NOMO-1 (cell line): ENCODE measurements around the gene ADNP.

Source experiments
- DNase-seq, 2 experiments: peaks; one replicate each; lab custom pipeline; 2025; ENCODE audit not compliant: unreplicated experiment in 2 of 2; lab: John Stamatoyannopoulos, UW

Gene ADNP

GRCh38 chr20:50874111-50874757 is 57.0 kb downstream of the ADNP start:
- DNase-seq = no peak

- no peak for DNase-seq
Observed at GRCh38 chr20:50873585-50873984, 57.7 kb downstream of the ADNP start.

- no peak for DNase-seq
Observed at GRCh38 chr20:50872560-50873425, 58.4 kb downstream of the ADNP start.

GRCh38 chr20:50870561-50871161 is 60.6 kb downstream of the ADNP start:
- DNase-seq = no peak

GRCh38 chr20:50868509-50869495 is 62.4 kb downstream of the ADNP start:
- DNase-seq = no peak

GRCh38 chr20:50867805-50868204 is 63.4 kb downstream of the ADNP start:
- no peak for DNase-seq

- no peak for DNase-seq
Observed at GRCh38 chr20:50866831-50867230, 64.4 kb downstream of the ADNP start.

GRCh38 chr20:50866036-50866685 is 65.1 kb downstream of the ADNP start:
- no peak for DNase-seq

GRCh38 chr20:50865591-50865990 is 65.6 kb downstream of the ADNP start:
- DNase-seq = no peak

GRCh38 chr20:50865114-50865513 is 66.1 kb downstream of the ADNP start:
- DNase-seq = no peak

GRCh38 chr20:50862546-50862945 is 68.7 kb downstream of the ADNP start:
- no peak for DNase-seq

GRCh38 chr20:50861012-50861411 is 70.2 kb downstream of the ADNP start:
- DNase-seq = no peak

- DNase-seq = no peak
Observed at GRCh38 chr20:50859161-50859560, 72.1 kb downstream of the ADNP start.

- DNase-seq = no peak
Observed at GRCh38 chr20:50858525-50858924, 72.7 kb downstream of the ADNP start.

- no peak for DNase-seq
Observed at GRCh38 chr20:50857348-50857747, 73.9 kb downstream of the ADNP start.

- DNase-seq = no peak
Observed at GRCh38 chr20:50856475-50857041, 74.7 kb downstream of the ADNP start.

GRCh38 chr20:50855498-50856474 is 75.5 kb downstream of the ADNP start:
- no peak for DNase-seq

GRCh38 chr20:50854506-50855249 is 76.6 kb downstream of the ADNP start:
- DNase-seq = no peak
